ENCODE data around the gene LRRC25.
A peak's percentile ranks its signal among the peaks of the same experiment; 100 is the strongest.
"Not testable (repeated sequence)": the region's sequence is repeated elsewhere in the genome, so short reads cannot be mapped to it uniquely, and the experiment has no call there.

The LRRC25 gene

GRCh38 chr19:18424122-18424889 lies 26.9 kb upstream of the LRRC25 start:
- no peak for DNase-seq

GRCh38 chr19:18423258-18424020 lies 26.0 kb upstream of the LRRC25 start:
- no peak for DNase-seq

- no peak for DNase-seq
Observed at GRCh38 chr19:18422530-18423191, 25.2 kb upstream of the LRRC25 start.

GRCh38 chr19:18421371-18421959 lies 24.0 kb upstream of the LRRC25 start:
- DNase-seq, result no peak

- no peak for DNase-seq
Observed at GRCh38 chr19:18420930-18421329, 23.5 kb upstream of the LRRC25 start.

GRCh38 chr19:18419699-18420460 lies 22.5 kb upstream of the LRRC25 start:
- DNase-seq, result no peak

GRCh38 chr19:18419195-18419698 lies 21.8 kb upstream of the LRRC25 start, which contains the start of gene SSBP4:
Gene SSBP4 (plus strand): TSS chr19:18419398. CDS start chr19:18419649, 251 bp downstream.
- peak; percentile 69 for DNase-seq

- no peak for DNase-seq
Observed at GRCh38 chr19:18418483-18419194, 21.2 kb upstream of the LRRC25 start.

- no peak for DNase-seq
Observed at GRCh38 chr19:18418029-18418482, 20.6 kb upstream of the LRRC25 start.

- DNase-seq, result peak; percentile 83
Observed at GRCh38 chr19:18417250-18418028, 20.0 kb upstream of the LRRC25 start.

GRCh38 chr19:18416778-18417249 lies 19.4 kb upstream of the LRRC25 start:
- DNase-seq, result peak; percentile 91

GRCh38 chr19:18415178-18415867 lies 17.9 kb upstream of the LRRC25 start:
- DNase-seq, result peak; percentile 91

GRCh38 chr19:18414504-18415177 lies 17.2 kb upstream of the LRRC25 start:
- peak; percentile 22 for DNase-seq

- no peak for DNase-seq
Observed at GRCh38 chr19:18412610-18413239, 15.3 kb upstream of the LRRC25 start.

GRCh38 chr19:18408053-18408476 lies 10.6 kb upstream of the LRRC25 start:
- DNase-seq, result no peak

- DNase-seq, result no peak
Observed at GRCh38 chr19:18406749-18407148, 9.3 kb upstream of the LRRC25 start.

- DNase-seq, result not testable (repeated sequence)
Observed at GRCh38 chr19:18405754-18406153, 8.3 kb upstream of the LRRC25 start.

- not testable (repeated sequence) for DNase-seq
Observed at GRCh38 chr19:18402455-18403248, 5.2 kb upstream of the LRRC25 start.
